ENCODE results near the gene GPR149. TPM values are rescaled to one million over a fixed set of nuclear protein-coding genes. Genes with fewer than 3 reads are reported as not detected.

Gene GPR149
- total and polyA plus RNA-seq, 2 of the 8 experiments (the other 6 are each of a cell fraction or from before 2014, with no cell fraction given): not detected

DNA sequence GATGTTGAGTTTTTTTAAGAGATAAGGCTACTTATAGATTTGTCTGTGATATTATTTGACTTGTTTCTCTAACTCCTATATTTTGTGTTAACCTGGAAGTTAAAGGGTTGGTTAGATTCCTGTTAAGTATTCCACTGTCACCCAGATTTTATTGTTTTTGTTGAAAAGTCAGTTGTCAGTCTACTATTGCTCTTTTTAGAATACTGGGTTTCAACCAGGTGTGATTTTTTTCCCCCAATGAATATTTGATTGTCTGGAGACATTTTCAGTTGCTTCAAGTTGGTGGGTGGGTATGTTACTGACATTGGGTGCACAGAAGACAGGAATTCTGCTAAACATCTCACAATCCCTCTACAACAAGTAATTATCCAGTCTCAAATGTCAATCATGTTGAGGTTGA lies 43.8 kb upstream of the GPR149 start:
- Histone ChIP-seq H3K18ac (ENCODE audit: extremely low read depth, low read length) (no peak overlapping the region), H4K5ac (ENCODE audit: insufficient read length, low read depth, low read length) (no peak overlapping the region), H3K4me3 (ENCODE audit: extremely low read depth in 1 of 4, insufficient read depth in 2 of 4, low read depth in 3 of 4, low read length in 4 of 4) (no peak overlapping the region), H4K20me1 (replicated peaks in 1 of 2; ENCODE audit: control insufficient read depth in 1 of 2, insufficient read depth in 2 of 2, low read length in 2 of 2) (no peaks in the 10 kb centered on the region), H3K56ac (replicated peaks; ENCODE audit: insufficient read length, low read depth, low read length) (no peak overlapping the region), H3K27me3 (replicated peaks in 1 of 4; ENCODE audit: control insufficient read depth in 3 of 4, extremely low read depth in 1 of 4, insufficient read depth in 3 of 4, low read length in 3 of 4) (no peaks in the 10 kb centered on the region), H3K9me3 (ENCODE audit: insufficient read depth in 2 of 2, low read depth in 1 of 2, low read length in 1 of 2) (no peaks in the 10 kb centered on the region; a peak in 1 of 4 replicates), H2BK12ac (ENCODE audit: low read depth, low read length) (no peak overlapping the region), H3K14ac (ENCODE audit: insufficient read length) (no peak overlapping the region), H3K4me2 (ENCODE audit: insufficient read depth in 1 of 2, low read depth in 2 of 2, low read length in 2 of 2) (no peak overlapping the region), H3K27ac (ENCODE audit: low read depth, low read length) (no peak overlapping the region), H3K36me3 (ENCODE audit: control insufficient read depth in 2 of 4, insufficient read depth in 4 of 4, low read length in 3 of 4) (no peaks in the 10 kb centered on the region), H2BK15ac (ENCODE audit: low read length) (no peak overlapping the region), H3K23ac (ENCODE audit: insufficient read length) (no peak overlapping the region), H4K8ac (ENCODE audit: extremely low read depth, insufficient read depth, low read length) (no peak overlapping the region), H2BK20ac (ENCODE audit: low read length) (no peak overlapping the region), H3K79me1 (ENCODE audit: low read depth, low read length) (no peaks in the 10 kb centered on the region), H3K4me1 (replicated peaks in 1 of 4; ENCODE audit: control insufficient read depth in 3 of 4, insufficient read depth in 4 of 4, low read length in 3 of 4) (peaks cover 0 to 3% (median 0%) of the 10 kb centered on the region in 4 experiments; a peak in 1 of 7 replicates), H3K9ac (replicated peaks in 1 of 4; ENCODE audit: extremely low read depth in 1 of 4, low read depth in 3 of 4, low read length in 3 of 4) (no peak overlapping the region), H3K4ac (replicated peaks; ENCODE audit: insufficient read length, low read depth, low read length) (no peak overlapping the region), H2AFZ (ENCODE audit: low read length) (no peak overlapping the region), H2AK5ac (ENCODE audit: low read depth, low read length) (no peak overlapping the region), H3K79me2 (ENCODE audit: control insufficient read depth in 1 of 2, insufficient read depth in 2 of 2, low read length in 2 of 2) (no peaks in the 10 kb centered on the region), H4K91ac (replicated peaks; ENCODE audit: insufficient read length, low read length) (no peak overlapping the region), H3K23me2 (ENCODE audit: low read depth, low read length) (no peaks in the 10 kb centered on the region; the same call in 1 of the 2 replicates), H2BK5ac (ENCODE audit: low read depth, low read length) (no peak overlapping the region), H2BK120ac (replicated peaks; ENCODE audit: low read depth, low read length) (no peak overlapping the region)
- no peak for TF ChIP-seq KDM1A (IDR thresholded peaks at IDR 0.05; ENCODE audit: borderline replicate concordance, low read length)
- no peak for TF ChIP-seq FOSL1 (IDR thresholded peaks at IDR 0.05; ENCODE audit: insufficient read depth, low read depth, low read length)
- TF ChIP-seq HDAC2 (IDR thresholded peaks at IDR 0.05; ENCODE audit: borderline replicate concordance in 1 of 2, low read depth in 2 of 2, low read length in 2 of 2): no peak
- no peak for TF ChIP-seq NRF1 (IDR thresholded peaks at IDR 0.05; ENCODE audit: low read depth, low read length)
- TF ChIP-seq SP2 (IDR thresholded peaks at IDR 0.05; ENCODE audit: low read length): no peak
- TF ChIP-seq CBX8 (IDR thresholded peaks at IDR 0.05; ENCODE audit: borderline replicate concordance, low read depth, low read length): no peak
- TF ChIP-seq SUZ12 (IDR thresholded peaks at IDR 0.05; ENCODE audit: low read length): no peak
- TF ChIP-seq JUN (IDR thresholded peaks at IDR 0.05; ENCODE audit: low read depth, low read length): no peak
- CTCF ChIA-PET (ENCODE audit: partially characterized antibody): interaction anchor here (1.2 kb wide), 1 partner anchor 110 kb away, joined by 3 read pairs; no protein-coding TSS in a partner anchor
- no peak for FAIRE-seq
- POLR2A ChIA-PET (ENCODE audit: partially characterized antibody): no interaction called here
- DNase-seq (ENCODE audit: low read depth in 1 of 2, low spot score in 2 of 2): no peak

All from H1 (cell line).